Fibroblast of lung (primary cell): ENCODE data around the gene NDRG3.

Experiments used
- CTCF ChIP-seq, 2 donors: IDR thresholded peaks in 1 of 2; conservative IDR thresholded peaks in 1 of 2; 1 replicate in 1 of 2; 2 replicates in 1 of 2; pipeline ENCODE4 v1.5.1; 2011 to 2012; ENCODE audit warnings: low read length in 2 of 2, control low read depth in 1 of 2, inconsistent platforms in 1 of 2, low read depth in 1 of 2, mild to moderate bottlenecking in 1 of 2
- EZH2 ChIP-seq: IDR thresholded peaks from 2 replicates; pipeline ENCODE4 v1.5.1; 2012; ENCODE audit warnings: low read length, control low read depth, mild to moderate bottlenecking; ENCODE audit errors: missing control alignments

GRCh38 chr20:36644706-36645095, 101.2 kb downstream of the NDRG3 start:
- TF ChIP-seq CTCF (conservative IDR thresholded peaks at IDR 0.05 in 1 of 2, IDR thresholded peaks at IDR 0.05 in 1 of 2; ENCODE audit: low read depth in 1 of 2, low read length in 2 of 2) (no peak), EZH2 (no peak)
